Ishikawa (cell line): ENCODE data around the gene FAM83E.

Source experiments
- CEBPB ChIP-seq: IDR thresholded peaks from 2 replicates; pipeline ENCODE4 v1.6.1; 2012
- CREB1 ChIP-seq: IDR thresholded peaks from 2 replicates; pipeline ENCODE4 v1.6.1; 2012; ENCODE audit warnings: low read depth
- EGR1 ChIP-seq: IDR thresholded peaks from 2 replicates; pipeline ENCODE4 v1.6.1; 2012
- EP300 ChIP-seq: IDR thresholded peaks from 2 replicates; pipeline ENCODE4 v1.6.1; 2012; ENCODE audit warnings: borderline replicate concordance
- FOXM1 ChIP-seq: IDR thresholded peaks from 2 replicates; pipeline ENCODE4 v1.6.1; 2012; ENCODE audit warnings: low read depth, borderline replicate concordance
- NFIC ChIP-seq: IDR thresholded peaks from 2 replicates; pipeline ENCODE4 v1.6.1; 2012
- RAD21 ChIP-seq: IDR thresholded peaks from 2 replicates; pipeline ENCODE4 v1.6.1; 2012; ENCODE audit warnings: low read depth
- TAF1 ChIP-seq: IDR thresholded peaks from 2 replicates; pipeline ENCODE4 v1.6.1; 2012; ENCODE audit warnings: low read depth, mild to moderate bottlenecking
- TCF12 ChIP-seq: IDR thresholded peaks from 2 replicates; pipeline ENCODE4 v1.6.1; 2012; ENCODE audit warnings: low read depth
- TEAD4 ChIP-seq: IDR thresholded peaks from 2 replicates; pipeline ENCODE4 v1.6.1; 2012
- USF1 ChIP-seq: IDR thresholded peaks from 2 replicates; pipeline ENCODE4 v1.6.1; 2012
- YY1 ChIP-seq: IDR thresholded peaks from 2 replicates; pipeline ENCODE4 v1.6.1; 2012; ENCODE audit warnings: low read depth
- ZBTB7A ChIP-seq: IDR thresholded peaks from 2 replicates; pipeline ENCODE4 v1.6.1; 2012; ENCODE audit warnings: low read depth
- TF ChIP-seq, protein P1 (sequence below): IDR thresholded peaks from 2 replicates; pipeline ENCODE4 v1.6.1; 2012; ENCODE audit warnings: low read depth, mild to moderate bottlenecking

FAM83E gene

GRCh38 chr19:48615231-48616040 lies 560 bp upstream of the FAM83E start:
- no peak for TF ChIP-seq NFIC
- TF ChIP-seq, protein P1, sequence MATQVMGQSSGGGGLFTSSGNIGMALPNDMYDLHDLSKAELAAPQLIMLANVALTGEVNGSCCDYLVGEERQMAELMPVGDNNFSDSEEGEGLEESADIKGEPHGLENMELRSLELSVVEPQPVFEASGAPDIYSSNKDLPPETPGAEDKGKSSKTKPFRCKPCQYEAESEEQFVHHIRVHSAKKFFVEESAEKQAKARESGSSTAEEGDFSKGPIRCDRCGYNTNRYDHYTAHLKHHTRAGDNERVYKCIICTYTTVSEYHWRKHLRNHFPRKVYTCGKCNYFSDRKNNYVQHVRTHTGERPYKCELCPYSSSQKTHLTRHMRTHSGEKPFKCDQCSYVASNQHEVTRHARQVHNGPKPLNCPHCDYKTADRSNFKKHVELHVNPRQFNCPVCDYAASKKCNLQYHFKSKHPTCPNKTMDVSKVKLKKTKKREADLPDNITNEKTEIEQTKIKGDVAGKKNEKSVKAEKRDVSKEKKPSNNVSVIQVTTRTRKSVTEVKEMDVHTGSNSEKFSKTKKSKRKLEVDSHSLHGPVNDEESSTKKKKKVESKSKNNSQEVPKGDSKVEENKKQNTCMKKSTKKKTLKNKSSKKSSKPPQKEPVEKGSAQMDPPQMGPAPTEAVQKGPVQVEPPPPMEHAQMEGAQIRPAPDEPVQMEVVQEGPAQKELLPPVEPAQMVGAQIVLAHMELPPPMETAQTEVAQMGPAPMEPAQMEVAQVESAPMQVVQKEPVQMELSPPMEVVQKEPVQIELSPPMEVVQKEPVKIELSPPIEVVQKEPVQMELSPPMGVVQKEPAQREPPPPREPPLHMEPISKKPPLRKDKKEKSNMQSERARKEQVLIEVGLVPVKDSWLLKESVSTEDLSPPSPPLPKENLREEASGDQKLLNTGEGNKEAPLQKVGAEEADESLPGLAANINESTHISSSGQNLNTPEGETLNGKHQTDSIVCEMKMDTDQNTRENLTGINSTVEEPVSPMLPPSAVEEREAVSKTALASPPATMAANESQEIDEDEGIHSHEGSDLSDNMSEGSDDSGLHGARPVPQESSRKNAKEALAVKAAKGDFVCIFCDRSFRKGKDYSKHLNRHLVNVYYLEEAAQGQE, result no peak
- TF ChIP-seq ZBTB7A, result no peak
- no peak for TF ChIP-seq TAF1
- TF ChIP-seq YY1, result no peak
- no peak for TF ChIP-seq CEBPB
- TF ChIP-seq CREB1, result no peak
- no peak for TF ChIP-seq EP300
- no peak for TF ChIP-seq USF1
- TF ChIP-seq RAD21, result no peak
- TF ChIP-seq TCF12, result no peak
- no peak for TF ChIP-seq EGR1
- TF ChIP-seq FOXM1, result no peak

DNA sequence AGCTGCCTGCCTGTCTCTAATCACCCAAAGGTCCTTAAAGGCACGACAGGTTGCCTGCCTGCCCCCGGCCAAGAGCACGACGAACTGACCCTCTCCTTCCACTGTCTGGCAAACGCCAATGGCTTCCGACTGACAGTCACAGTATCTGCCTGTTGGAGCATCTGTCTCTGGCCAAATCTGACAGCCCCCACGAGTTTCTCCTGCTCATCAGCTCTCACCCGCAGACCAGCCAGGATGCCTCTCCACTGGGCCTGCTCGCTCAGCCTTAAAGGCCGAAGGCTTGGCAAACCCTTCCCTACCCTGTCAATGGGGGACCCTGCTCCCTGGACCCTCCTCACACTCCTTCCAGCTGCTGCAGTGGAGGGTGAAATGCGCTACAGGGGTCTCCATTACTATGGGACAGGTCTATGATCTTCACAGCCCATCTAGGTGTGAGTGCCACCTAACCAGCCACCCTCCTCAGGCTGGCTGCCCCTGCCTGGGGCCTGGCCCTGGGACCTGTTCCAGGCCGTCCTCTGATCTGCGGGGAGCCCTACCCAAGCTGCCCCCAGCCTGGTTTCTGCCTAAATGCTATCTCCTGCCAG lies 932 bp downstream of the FAM83E start:
- TF ChIP-seq FOXM1, result no peak
- TF ChIP-seq TEAD4, result no peak
- TF ChIP-seq TAF1, result no peak
- TF ChIP-seq CEBPB, result no peak
- no peak for TF ChIP-seq RAD21
- TF ChIP-seq, protein P1, result no peak
- TF ChIP-seq EP300, result no peak
- TF ChIP-seq USF1, result no peak

GRCh38 chr19:48613024-48613851 lies 1.6 kb downstream of the FAM83E start:
- TF ChIP-seq YY1, result no peak
- TF ChIP-seq CEBPB, result no peak
- no peak for TF ChIP-seq RAD21
- TF ChIP-seq, protein P1, result no peak

- TF ChIP-seq USF1 (no peak), CREB1 (no peak), EP300 (no peak), CEBPB (no peak), ZBTB7A (no peak), FOXM1 (no peak), TEAD4 (no peak), RAD21 (no peak), NFIC (no peak)
- TF ChIP-seq, protein P1, result no peak
Observed at GRCh38 chr19:48611872-48612271, 3.0 kb downstream of the FAM83E start.
